Loucy (cell line): ENCODE data around the gene TRIO.

ENCODE experiments used
- H2AFZ ChIP-seq: fragments of 200-600 bp; sonication (generic); 2 replicates; pipeline ENCODE4 v1.6.0; 2016; ENCODE audit warnings: antibody characterized with exemption, mild to moderate bottlenecking, low read length, moderate library complexity
- H3F3A ChIP-seq: fragments of 200-600 bp; 2 replicates; pipeline ENCODE4 v1.6.0; 2016; ENCODE audit warnings: antibody characterized with exemption, low read depth, mild to moderate bottlenecking
- H3K27me3 ChIP-seq: fragments of 200-600 bp; sonication (generic); 2 replicates; pipeline ENCODE4 v1.6.1; 2014; ENCODE audit warnings: low read length, mild to moderate bottlenecking; ENCODE audit not compliant: insufficient read depth, poor library complexity, severe bottlenecking
- H3K36me3 ChIP-seq: fragments of 200-600 bp; sonication (generic); 2 replicates; pipeline ENCODE4 v1.6.1; 2016; ENCODE audit warnings: low read length; ENCODE audit not compliant: insufficient read depth
- H3K4me1 ChIP-seq: fragments of 200-600 bp; sonication (generic); 2 replicates; pipeline ENCODE4 v1.5.1; 2014; ENCODE audit warnings: low read length, mild to moderate bottlenecking; ENCODE audit not compliant: insufficient read depth, poor library complexity, severe bottlenecking
- H3K4me2 ChIP-seq: fragments of 200-600 bp; sonication (generic); 2 replicates; pipeline ENCODE4 v1.6.0; 2014; ENCODE audit warnings: antibody characterized with exemption, low read length, low read depth, mild to moderate bottlenecking; ENCODE audit not compliant: poor library complexity, severe bottlenecking
- H3K4me3 ChIP-seq: fragments of 200-600 bp; sonication (generic); 2 replicates; pipeline ENCODE4 v1.5.1; 2014; ENCODE audit warnings: low read length, mild to moderate bottlenecking, mixed read lengths; ENCODE audit not compliant: poor library complexity, severe bottlenecking
- H3K79me2 ChIP-seq: fragments of 200-600 bp; sonication (generic); 2 replicates; pipeline ENCODE4 v1.6.1; 2014; ENCODE audit warnings: low read length; ENCODE audit not compliant: insufficient read depth
- H3K9ac ChIP-seq: fragments of 200-600 bp; sonication (generic); 2 replicates; pipeline ENCODE4 v1.6.0; 2014; ENCODE audit warnings: mild to moderate bottlenecking, low read depth, low read length, moderate library complexity; ENCODE audit not compliant: poor library complexity, severe bottlenecking
- H3K9me2 ChIP-seq: fragments of 200-600 bp; sonication (generic); replicated peaks from 2 replicates; pipeline ENCODE4 v1.6.1; 2016; ENCODE audit warnings: low read depth, low read length, mixed read lengths
- H3K9me3 ChIP-seq: fragments of 200-600 bp; sonication (generic); 2 replicates; pipeline ENCODE4 v1.6.1; 2014; ENCODE audit warnings: mild to moderate bottlenecking, antibody characterized with exemption, low read length, low read depth; ENCODE audit not compliant: insufficient read depth
- H4K20me1 ChIP-seq: fragments of 200-600 bp; sonication (generic); 2 replicates; pipeline ENCODE4 v1.6.0; 2014; ENCODE audit warnings: antibody characterized with exemption, low read length, mild to moderate bottlenecking; ENCODE audit not compliant: insufficient read depth, poor library complexity, severe bottlenecking
- CTCF ChIP-seq: fragments of 200-600 bp; sonication (generic); conservative IDR thresholded peaks from 2 replicates; pipeline ENCODE4 v1.5.1; 2014; ENCODE audit warnings: mild to moderate bottlenecking, antibody characterized with exemption, low read length
- EZH2phosphoT487 ChIP-seq: fragments of 200-600 bp; IDR thresholded peaks from 2 replicates; pipeline ENCODE4 v1.6.1; 2018; ENCODE audit warnings: antibody characterized with exemption, mild to moderate bottlenecking, moderate library complexity, borderline replicate concordance

TRIO gene

DNA sequence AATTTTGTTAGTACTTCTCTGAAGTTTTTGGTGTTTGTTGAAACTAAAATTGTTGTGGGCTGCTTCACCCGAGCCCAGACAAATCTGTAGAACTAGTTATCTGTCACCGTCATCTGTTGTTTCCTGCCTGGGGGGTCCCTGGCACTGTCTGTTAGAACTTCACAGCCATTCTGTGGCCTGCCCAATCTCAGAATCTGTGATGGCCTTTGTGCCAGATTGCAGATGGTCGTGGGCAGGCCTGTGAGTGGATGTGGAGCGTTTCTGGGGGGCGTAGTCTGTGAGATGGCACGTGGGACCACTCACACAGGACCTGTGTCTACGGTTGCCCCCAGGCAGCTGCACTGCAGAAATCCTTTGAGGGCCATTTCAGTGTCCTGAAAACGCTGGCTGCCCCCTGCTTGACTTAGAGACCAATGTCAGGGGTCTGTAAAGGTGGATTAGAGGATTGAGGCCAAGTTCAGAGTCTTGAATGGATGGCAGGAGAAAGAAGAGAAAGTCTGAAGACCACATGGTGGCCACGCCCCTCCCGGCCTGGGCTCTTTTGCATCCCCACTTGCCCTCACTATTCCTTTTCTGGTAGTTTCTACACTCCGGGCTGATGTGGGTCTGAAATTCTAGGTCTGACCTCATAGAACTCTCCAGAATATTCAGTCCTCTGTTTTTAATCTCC, 38.3 kb downstream of the TRIO start:
- H3F3A ChIP-seq = no peaks in the 10 kb centered on the region
- peaks cover 99% of the 10 kb centered on the region for H3K79me2 ChIP-seq
- H3K27me3 ChIP-seq = no peaks in the 10 kb centered on the region
- H2AFZ ChIP-seq = no peak overlapping the region
- peaks cover 70% of the 10 kb centered on the region for H4K20me1 ChIP-seq
- TF ChIP-seq EZH2phosphoT487 = no peak
- TF ChIP-seq CTCF = no peak
- no peaks in the 10 kb centered on the region for H3K9me2 ChIP-seq
- H3K9ac ChIP-seq = no peak overlapping the region
- H3K4me3 ChIP-seq = no peak overlapping the region
- peaks cover 30% of the 10 kb centered on the region for H3K4me1 ChIP-seq
- no peaks in the 10 kb centered on the region for H3K36me3 ChIP-seq
- no peaks in the 10 kb centered on the region for H3K9me3 ChIP-seq
- H3K4me2 ChIP-seq = peak overlapping the region; percentile 41

DNA sequence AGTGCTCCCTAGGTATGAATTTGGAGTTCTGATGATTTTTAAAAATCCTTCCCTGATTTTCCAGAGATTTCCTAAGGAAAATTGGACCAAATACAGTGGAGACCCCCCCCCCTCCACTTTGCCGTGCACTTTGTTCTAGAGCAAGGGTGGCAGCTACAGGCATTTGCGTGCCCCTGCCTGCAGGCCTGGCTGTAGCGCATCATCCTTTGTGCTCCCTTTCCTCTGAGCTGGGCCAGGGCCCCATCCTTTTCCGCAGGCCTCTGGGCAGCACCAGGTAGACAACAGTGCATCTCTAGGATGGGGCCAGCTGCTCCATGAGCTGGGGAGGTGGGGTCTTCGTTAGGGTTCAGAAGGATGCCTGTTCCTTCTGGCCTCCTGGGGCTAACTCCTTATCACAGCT, 39.6 kb downstream of the TRIO start:
- no peaks in the 10 kb centered on the region for H3K27me3 ChIP-seq
- no peaks in the 10 kb centered on the region for H3K9me3 ChIP-seq
- peaks cover 70% of the 10 kb centered on the region for H4K20me1 ChIP-seq
- peaks cover 99% of the 10 kb centered on the region for H3K79me2 ChIP-seq
- TF ChIP-seq EZH2phosphoT487 (no peak), CTCF (no peak)
- no peaks in the 10 kb centered on the region for H3F3A ChIP-seq
- no peak overlapping the region for H2AFZ ChIP-seq
- H3K4me2 ChIP-seq = no peak overlapping the region
- peaks cover 30% of the 10 kb centered on the region for H3K4me1 ChIP-seq
- H3K9me2 ChIP-seq = no peaks in the 10 kb centered on the region
- H3K36me3 ChIP-seq = no peaks in the 10 kb centered on the region
- no peak overlapping the region for H3K9ac ChIP-seq
- H3K4me3 ChIP-seq = no peak overlapping the region

GRCh38 chr5:14183187-14183939, 40.2 kb downstream of the TRIO start:
- H4K20me1 ChIP-seq = peaks cover 76% of the 10 kb centered on the region
- H3K9me3 ChIP-seq = no peaks in the 10 kb centered on the region
- H3K9ac ChIP-seq = no peak overlapping the region
- H3K36me3 ChIP-seq = no peaks in the 10 kb centered on the region
- H2AFZ ChIP-seq = no peak overlapping the region
- no peaks in the 10 kb centered on the region for H3F3A ChIP-seq
- peaks cover 99% of the 10 kb centered on the region for H3K79me2 ChIP-seq
- H3K4me2 ChIP-seq = no peak overlapping the region
- no peaks in the 10 kb centered on the region for H3K27me3 ChIP-seq
- no peak overlapping the region for H3K4me3 ChIP-seq
- peaks cover 30% of the 10 kb centered on the region for H3K4me1 ChIP-seq
- TF ChIP-seq EZH2phosphoT487 (no peak), CTCF (no peak)
- no peaks in the 10 kb centered on the region for H3K9me2 ChIP-seq
